ENCODE measurements around the gene CIT. TPM values are rescaled to one million over a fixed set of nuclear protein-coding genes. Genes with fewer than 3 reads are reported as not detected.
"Not testable (repeated sequence)": the region's sequence is repeated elsewhere in the genome, so short reads cannot be mapped to it uniquely, and the experiment has no call there.

The CIT gene
- total RNA-seq, 4 donors from 2014 or later: 6.1 to 20.3 (median 10.0) TPM

DNA sequence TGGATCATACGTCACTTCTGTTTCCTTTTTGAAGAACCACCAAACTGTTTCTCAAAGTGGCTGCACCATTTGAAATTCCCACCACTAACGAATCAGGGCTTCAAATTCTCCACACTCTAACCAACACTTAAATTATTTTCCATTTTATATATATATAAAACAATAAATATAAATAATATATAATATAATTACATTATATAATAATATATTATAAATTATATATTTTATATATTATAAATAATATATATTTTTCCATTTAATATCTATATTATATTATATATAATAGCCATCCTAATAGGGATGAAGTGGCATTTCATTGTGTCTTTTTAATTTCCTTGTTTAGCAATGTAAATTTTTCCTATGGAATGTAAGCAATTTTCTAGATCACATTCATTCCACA, 24.6 kb upstream of the CIT start:
- no peak overlapping the region for H3K4me3 ChIP-seq
- 79% methylated on average over 2 of the region's 2 CpGs for WGBS
- DNase-seq (ENCODE audit: low spot score in 2 of 2): no peak
- no peak for TF ChIP-seq POLR2A (IDR thresholded peaks at IDR 0.05)
- TF ChIP-seq, protein P1, sequence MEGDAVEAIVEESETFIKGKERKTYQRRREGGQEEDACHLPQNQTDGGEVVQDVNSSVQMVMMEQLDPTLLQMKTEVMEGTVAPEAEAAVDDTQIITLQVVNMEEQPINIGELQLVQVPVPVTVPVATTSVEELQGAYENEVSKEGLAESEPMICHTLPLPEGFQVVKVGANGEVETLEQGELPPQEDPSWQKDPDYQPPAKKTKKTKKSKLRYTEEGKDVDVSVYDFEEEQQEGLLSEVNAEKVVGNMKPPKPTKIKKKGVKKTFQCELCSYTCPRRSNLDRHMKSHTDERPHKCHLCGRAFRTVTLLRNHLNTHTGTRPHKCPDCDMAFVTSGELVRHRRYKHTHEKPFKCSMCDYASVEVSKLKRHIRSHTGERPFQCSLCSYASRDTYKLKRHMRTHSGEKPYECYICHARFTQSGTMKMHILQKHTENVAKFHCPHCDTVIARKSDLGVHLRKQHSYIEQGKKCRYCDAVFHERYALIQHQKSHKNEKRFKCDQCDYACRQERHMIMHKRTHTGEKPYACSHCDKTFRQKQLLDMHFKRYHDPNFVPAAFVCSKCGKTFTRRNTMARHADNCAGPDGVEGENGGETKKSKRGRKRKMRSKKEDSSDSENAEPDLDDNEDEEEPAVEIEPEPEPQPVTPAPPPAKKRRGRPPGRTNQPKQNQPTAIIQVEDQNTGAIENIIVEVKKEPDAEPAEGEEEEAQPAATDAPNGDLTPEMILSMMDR (IDR thresholded peaks at IDR 0.05): no peak
- no peak for TF ChIP-seq POLR2AphosphoS5 (IDR thresholded peaks at IDR 0.05)
- TF ChIP-seq EP300 (IDR thresholded peaks at IDR 0.05): no peak
- H3K9me3 ChIP-seq: no peaks in the 10 kb centered on the region
- H3K27ac ChIP-seq: no peak overlapping the region
- H3K27me3 ChIP-seq: no peaks in the 10 kb centered on the region
- no peaks in the 10 kb centered on the region for H3K36me3 ChIP-seq
- H3K4me1 ChIP-seq: no peaks in the 10 kb centered on the region

DNA sequence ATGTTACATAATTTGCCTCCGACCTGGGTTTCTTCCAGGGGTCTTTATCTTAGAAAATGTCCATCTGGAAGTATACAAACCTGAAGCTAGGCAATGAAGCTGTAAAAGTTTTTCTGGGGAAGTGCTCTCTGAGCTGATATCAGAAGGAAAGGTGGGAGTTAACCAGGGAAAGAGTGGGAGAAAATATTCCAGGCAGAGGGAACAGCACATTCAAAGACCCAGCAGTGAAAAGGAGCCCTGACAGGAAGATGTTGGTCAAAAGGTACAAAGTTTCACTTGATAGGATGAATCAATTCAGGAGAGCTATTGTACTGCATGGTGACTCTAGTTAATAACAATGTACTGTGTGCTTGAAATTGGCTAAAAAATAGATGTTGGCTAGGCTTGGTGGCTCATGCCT, 17.8 kb upstream of the CIT start:
- Histone ChIP-seq H3K36me3 (no peaks in the 10 kb centered on the region), H3K9me3 (no peaks in the 10 kb centered on the region), H3K27me3 (no peaks in the 10 kb centered on the region), H3K4me3 (no peak overlapping the region), H3K27ac (no peak overlapping the region), H3K4me1 (no peaks in the 10 kb centered on the region)
- no peak for DNase-seq (ENCODE audit: low spot score in 2 of 2)
- 38% methylated on average over 1 of the region's 1 CpG for WGBS
- TF ChIP-seq, protein P1 (IDR thresholded peaks at IDR 0.05): no peak
- no peak for TF ChIP-seq POLR2A (IDR thresholded peaks at IDR 0.05)
- TF ChIP-seq EP300 (IDR thresholded peaks at IDR 0.05): no peak
- no peak for TF ChIP-seq POLR2AphosphoS5 (IDR thresholded peaks at IDR 0.05)

DNA sequence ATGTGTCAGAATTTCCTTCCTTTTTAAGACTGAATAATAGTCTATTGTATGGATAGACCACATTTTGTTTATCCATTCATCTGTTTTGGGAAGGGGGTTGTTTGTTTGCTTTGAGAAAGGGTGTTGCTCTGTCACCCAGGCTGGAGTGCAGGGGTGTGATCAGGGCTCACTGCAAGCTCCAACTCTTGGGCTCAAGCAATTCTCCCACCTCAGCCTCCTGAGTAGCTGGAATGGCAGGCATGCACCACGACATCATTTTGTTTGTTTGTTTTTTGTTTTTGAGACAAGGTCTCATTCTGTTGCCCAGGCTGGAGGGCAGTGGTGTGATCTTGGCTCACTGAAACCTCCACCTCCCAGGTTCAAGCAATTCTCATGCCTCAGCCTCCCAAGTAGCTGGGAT, 15.5 kb upstream of the CIT start:
- 50% methylated on average over 1 of the region's 1 CpG for WGBS
- H3K9me3 ChIP-seq, H3K4me3 ChIP-seq, H3K27ac ChIP-seq, H3K4me1 ChIP-seq, H3K36me3 ChIP-seq, H3K27me3 ChIP-seq: not testable (repeated sequence)
- peak in 1 of 2 donors; percentile 1 for DNase-seq (ENCODE audit: low spot score in 2 of 2)

DNA sequence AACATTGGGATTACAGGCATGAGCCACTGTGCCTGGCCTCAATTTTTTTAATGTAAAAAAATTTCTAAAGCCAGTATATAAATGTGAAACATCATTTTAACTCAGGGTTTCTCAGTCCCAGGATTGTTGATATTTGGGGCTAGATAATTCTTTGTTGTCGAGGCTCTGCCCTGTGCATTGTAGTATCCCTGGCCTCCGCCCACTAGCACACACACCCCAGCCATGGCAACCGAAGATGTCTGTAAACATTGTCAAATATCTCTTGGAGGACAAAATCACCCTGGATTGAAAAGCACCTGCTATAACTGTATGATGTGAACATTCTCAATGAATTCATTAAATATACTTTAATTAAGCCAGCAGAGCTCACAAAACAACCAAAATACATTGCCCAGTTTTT, 8.4 kb upstream of the CIT start:
- H3K36me3 ChIP-seq: no peaks in the 10 kb centered on the region
- TF ChIP-seq EP300 (IDR thresholded peaks at IDR 0.05): no peak
- no peak for TF ChIP-seq POLR2AphosphoS5 (IDR thresholded peaks at IDR 0.05)
- no peak for TF ChIP-seq POLR2A (IDR thresholded peaks at IDR 0.05)
- TF ChIP-seq, protein P1 (IDR thresholded peaks at IDR 0.05): no peak
- WGBS: 57% methylated on average over 3 of the region's 3 CpGs

DNA sequence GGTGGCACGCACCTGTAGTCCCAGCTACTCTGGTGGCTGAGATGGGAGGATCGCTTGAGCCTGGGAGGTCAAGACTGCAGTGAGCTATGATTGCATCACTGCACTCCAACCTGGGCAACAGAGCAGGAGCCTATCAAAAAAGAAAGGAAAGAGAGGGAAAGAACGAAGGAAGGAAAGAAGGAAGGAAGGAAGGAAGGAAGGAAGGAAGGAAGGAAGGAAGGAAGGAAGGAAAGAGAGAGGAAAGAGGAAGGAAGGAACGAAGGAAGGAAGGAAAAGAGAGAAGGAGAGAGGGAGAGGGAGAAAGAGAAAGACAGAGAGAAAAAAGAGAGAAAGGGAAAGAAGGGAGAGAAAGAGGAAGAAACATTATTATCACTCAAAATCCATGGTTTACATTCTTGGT, 6.7 kb upstream of the CIT start:
- H3K9me3 ChIP-seq, H3K4me1 ChIP-seq, H3K27me3 ChIP-seq, H3K27ac ChIP-seq, H3K4me3 ChIP-seq, H3K36me3 ChIP-seq: not testable (repeated sequence)
- peak in 1 of 2 donors; percentile 23 for DNase-seq (ENCODE audit: low spot score in 2 of 2)
- WGBS: 89% methylated on average over 4 of the region's 4 CpGs

More for the DNA sequence above, 8.4 kb upstream of the CIT start:
- Histone ChIP-seq H3K9me3 (no peaks in the 10 kb centered on the region), H3K27ac (no peak overlapping the region), H3K4me1 (no peaks in the 10 kb centered on the region), H3K27me3 (no peaks in the 10 kb centered on the region), H3K4me3 (no peak overlapping the region)
- DNase-seq (ENCODE audit: low spot score in 2 of 2): no peak

DNA sequence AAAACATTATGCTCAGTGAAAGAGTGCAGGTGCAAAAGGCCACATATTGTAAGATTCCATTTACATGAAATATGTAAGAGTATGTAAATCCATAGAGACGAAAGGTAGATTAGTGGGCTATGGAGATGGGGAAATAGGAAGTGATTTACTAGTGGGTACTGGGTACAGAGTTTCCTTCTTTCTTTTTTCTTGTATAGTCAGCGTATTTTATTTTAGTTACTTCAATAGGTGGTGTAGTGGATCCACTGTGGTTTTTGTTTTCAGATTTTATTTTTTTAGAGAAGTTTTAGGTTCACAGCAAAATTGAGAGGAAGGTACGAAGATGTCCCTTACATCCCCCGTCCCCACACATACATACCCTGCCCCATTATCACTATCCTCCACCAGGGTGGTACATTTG, 6.1 kb upstream of the CIT start:
- no peak for TF ChIP-seq POLR2A (IDR thresholded peaks at IDR 0.05)
- TF ChIP-seq POLR2AphosphoS5 (IDR thresholded peaks at IDR 0.05): no peak
- TF ChIP-seq, protein P1 (IDR thresholded peaks at IDR 0.05): no peak
- TF ChIP-seq EP300 (IDR thresholded peaks at IDR 0.05): no peak
- DNase-seq (ENCODE audit: low spot score in 2 of 2): no peak
- Histone ChIP-seq H3K4me1 (no peaks in the 10 kb centered on the region), H3K4me3 (no peak overlapping the region), H3K27ac (no peak overlapping the region), H3K36me3 (no peaks in the 10 kb centered on the region), H3K9me3 (no peaks in the 10 kb centered on the region), H3K27me3 (no peaks in the 10 kb centered on the region)
- 88% methylated on average over 4 of the region's 4 CpGs for WGBS

Data from suprapubic skin (tissue), 4 donors.